Activated CD8-positive, alpha-beta memory T cell treated with anti-CD3 and anti-CD28 coated beads, Interleukin-2, amount 50 U/mL, for 24 hours (primary cell): ENCODE data around the gene BLID.

Source experiments
- DNase-seq: peaks from one replicate; pipeline ENCODE4 v3.0.0-alpha.2; 2020; ENCODE audit errors: extremely low read depth

Gene BLID

GRCh38 chr11:122105044-122105758 lies 10.8 kb downstream of the BLID start:
- DNase-seq = no peak

DNA sequence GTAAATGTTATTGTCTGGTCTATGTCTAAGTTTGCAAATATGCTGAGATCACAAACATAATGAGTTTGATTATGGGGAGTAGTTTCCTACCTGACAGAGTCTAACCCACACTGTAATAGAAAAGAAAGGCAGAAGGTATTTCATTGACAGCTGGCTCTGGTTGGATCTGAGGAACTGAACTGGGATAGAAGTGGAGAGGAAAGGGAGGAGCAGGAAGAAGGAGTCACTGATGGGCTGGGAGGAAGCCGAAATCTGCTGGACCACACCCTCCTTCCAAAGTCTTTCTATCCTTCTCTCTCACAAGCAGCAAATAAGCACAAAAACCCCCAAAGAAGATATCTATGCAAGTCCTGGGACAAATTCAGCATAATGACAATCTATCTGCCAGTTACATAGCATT lies 11.7 kb downstream of the BLID start:
- no peak for DNase-seq

DNA sequence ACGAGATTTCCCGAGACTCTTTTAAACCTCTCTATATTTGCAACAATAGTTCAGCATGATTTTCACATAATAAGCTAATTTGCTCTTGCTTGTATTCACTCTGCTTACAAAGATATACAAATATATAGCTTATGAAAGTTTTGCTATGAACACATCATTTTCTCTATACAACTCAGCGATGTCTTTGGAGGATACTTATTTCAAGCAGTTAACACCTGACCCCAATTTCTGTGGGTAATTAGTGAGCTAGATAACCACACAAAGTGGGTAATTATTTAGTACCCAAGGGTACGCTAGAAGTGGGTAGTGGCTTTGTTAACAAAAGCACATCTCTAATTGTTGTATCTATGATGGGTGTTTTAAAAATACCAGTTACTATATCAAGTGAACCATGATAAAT lies 12.3 kb downstream of the BLID start:
- no peak for DNase-seq

GRCh38 chr11:122103321-122103720 lies 12.7 kb downstream of the BLID start:
- no peak for DNase-seq

GRCh38 chr11:122102426-122102825 lies 13.6 kb downstream of the BLID start:
- no peak for DNase-seq

DNA sequence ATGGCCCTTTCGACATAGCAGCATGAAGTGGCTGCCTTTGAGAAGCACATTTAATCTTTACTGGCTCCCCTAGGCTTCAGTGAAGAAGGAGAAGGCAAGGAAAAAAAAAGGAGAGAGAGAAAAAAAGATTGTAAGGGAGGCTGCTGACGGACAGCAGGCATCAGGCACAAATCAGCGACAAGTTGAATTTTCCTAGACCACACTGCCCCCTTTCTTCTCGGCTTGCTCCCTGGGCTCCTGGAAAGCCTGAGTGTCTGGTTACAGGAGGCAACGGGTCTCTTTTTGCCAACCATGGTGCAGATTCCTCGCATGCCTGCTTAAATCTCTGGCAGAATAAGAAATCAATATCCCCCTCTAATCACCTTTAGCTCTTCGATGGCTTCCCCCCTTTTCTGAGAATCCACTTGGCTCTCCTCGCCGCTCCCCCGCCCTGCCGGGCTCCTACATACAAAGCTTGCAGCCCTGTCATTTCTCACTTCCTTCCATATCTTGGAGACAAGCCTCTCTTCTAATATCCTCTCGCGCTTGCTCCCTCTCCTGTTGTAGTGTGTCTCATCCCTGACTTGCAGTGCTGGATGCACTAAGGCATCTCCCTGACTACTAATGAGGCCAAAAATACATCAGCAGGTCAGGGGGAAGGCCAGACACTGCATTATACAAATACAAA lies 14.3 kb downstream of the BLID start:
- DNase-seq = no peak

DNA sequence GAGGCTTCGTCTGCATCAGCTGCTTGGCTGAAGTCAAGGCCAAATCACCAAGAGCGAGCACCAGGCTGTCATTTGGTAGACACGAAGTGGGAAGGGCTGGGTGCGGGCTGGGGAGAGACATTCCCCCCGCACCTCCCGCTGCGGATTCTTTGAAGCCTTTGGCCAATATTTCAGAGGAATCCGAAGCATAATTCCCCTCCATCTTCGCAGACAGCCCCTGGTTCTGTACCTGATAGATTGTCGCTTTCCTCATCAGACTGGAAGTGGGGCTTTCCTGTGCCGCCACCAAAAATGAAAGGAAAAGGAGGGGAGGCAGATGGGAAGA lies 15.3 kb downstream of the BLID start:
- no peak for DNase-seq

- DNase-seq = no peak
Observed at GRCh38 chr11:122100037-122100755, 15.8 kb downstream of the BLID start.

GRCh38 chr11:122099374-122100036 lies 16.5 kb downstream of the BLID start:
- DNase-seq = no peak

DNA sequence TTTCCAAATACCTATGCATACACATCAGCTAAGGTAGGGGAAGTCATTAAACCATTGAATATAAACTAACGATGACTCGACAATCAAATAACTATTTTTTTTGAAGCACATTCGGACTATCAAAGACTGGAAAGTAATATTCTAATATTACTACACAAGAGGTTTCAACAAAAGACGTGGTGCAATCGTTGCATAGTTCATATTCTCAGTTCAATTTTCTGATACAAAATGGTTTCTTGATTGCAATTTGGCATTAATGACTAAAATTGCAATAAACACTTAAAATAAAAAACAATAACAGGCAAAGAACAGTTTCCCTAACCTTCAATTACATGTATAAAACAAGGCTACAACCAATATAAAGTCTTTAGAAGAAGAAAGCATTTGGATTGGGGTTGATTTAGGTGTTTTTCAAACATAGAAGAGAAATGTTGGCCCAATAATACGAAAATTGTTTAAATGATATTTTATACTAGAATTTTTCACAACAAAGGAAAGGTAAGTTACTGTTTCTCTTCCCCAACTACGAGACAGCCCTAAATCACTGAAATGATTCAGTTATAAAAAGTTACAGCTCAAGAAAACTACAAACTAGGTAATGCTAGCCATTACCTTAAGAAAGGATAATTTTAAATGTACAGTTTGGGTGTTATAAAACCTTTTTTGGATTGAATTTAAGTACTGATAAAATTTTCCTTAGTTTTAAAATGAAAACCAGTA lies 17.6 kb downstream of the BLID start:
- DNase-seq = no peak

DNA sequence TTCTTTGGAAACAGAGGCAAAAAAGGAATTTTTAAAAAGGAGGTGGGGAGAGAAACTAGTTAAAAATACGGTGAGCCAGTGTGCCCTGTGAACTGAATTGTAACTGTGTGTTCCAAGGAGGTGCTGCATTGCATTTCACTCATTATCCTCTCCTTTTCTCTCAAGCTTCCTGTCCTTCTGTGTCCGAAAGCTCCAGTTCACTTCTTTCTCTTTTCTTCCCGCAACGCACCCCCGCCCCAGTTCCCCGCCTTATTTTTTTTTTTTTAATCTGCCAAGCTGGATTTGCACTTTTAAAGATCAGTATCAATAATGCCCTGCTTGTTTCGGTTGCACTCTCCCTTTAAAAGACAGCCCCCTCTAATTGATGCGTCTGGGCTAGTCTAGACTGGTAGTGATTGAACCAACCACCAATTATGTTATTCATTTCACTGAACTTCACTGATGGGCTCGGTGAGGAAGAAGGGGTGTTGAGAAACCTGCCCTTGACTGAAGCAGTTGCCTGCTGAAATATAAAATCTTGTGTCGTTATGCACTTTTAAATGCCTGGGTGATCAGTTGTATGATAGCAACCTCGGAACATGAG lies 18.5 kb downstream of the BLID start:
- no peak for DNase-seq

- no peak for DNase-seq
Observed at GRCh38 chr11:122096272-122097112, 19.5 kb downstream of the BLID start.

- DNase-seq = no peak
Observed at GRCh38 chr11:122095681-122096262, 20.2 kb downstream of the BLID start.

- no peak for DNase-seq
Observed at GRCh38 chr11:122094836-122095235, 21.2 kb downstream of the BLID start.

- DNase-seq = no peak
Observed at GRCh38 chr11:122093731-122094275, 22.2 kb downstream of the BLID start.

- DNase-seq = no peak
Observed at GRCh38 chr11:122091835-122092234, 24.2 kb downstream of the BLID start.

DNA sequence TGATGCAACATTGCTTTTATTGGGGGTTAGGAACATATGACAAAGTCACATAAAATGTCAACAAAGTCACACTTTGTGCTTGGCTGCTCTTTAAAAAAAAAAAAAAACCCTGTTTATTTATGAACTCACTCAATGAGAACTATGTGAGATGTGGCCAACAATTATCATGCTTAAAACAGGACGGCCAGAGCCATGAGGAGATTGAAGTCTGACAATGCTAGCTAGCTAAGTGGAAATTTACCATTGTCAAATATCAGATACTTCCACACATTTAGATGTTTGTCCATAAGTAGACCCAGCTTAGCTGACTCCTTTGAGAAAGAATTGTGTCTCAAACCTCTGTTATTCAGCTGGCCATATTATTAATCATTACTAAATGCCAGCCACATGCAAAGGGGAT lies 26.9 kb downstream of the BLID start:
- DNase-seq = no peak

GRCh38 chr11:122085712-122086111 lies 30.3 kb downstream of the BLID start:
- DNase-seq = no peak

DNA sequence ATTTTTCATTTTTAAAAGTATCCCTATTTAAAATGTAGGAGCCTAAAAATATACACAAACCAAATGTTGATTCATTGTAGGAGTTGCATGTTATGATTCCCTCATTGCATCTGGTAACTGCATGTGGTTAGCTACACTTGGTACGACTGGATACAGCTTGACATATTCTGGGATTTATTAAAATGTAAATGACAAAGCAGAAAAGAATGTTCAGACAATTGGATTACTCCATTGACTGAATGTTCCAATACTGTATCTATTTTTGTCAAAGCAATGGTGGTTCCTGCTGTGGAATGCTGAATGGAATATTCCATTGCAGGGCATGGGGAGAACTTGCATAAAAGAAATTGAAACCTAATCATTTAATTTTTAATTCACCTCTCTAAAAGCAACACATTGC lies 30.8 kb downstream of the BLID start:
- DNase-seq = no peak

- DNase-seq = no peak
Observed at GRCh38 chr11:122082205-122082604, 33.8 kb downstream of the BLID start.
